IMR-90 (cell line): ENCODE measurements around the gene PPP1R16B. TPM values are rescaled to one million over a fixed set of nuclear protein-coding genes. Genes with fewer than 3 reads are reported as not detected.

ENCODE experiments used
- ATAC-seq: fragments of 200-7000 bp; cut with Tn5 transposase; 2 replicates; pipeline ENCODE4 v1.9.1; 2020; ENCODE audit warnings: low read depth, mild to moderate bottlenecking, moderate library complexity
- BruUV-seq: library from RNA; stranded (reverse); fragments of 400-500 nt; replicated peaks from 2 replicates; lab custom pipeline; 2021; lab: Mats Ljungman, UMichigan
- CTCF ChIA-PET: fragments of 300-600 bp; formaldehyde crosslinking; extraction: SDS; loops from one replicate; lab custom pipeline; 2021; ENCODE audit warnings: antibody characterized with exemption; lab: Yijun Ruan, JAX
- POLR2A ChIA-PET: fragments of 300-600 bp; sonication (Branson Sonifier 250); formaldehyde crosslinking; loops from one replicate; lab custom pipeline; 2022; ENCODE audit warnings: antibody characterized with exemption; ENCODE audit not compliant: unreplicated experiment; lab: Charles Lee
- DNase-seq: peaks from one replicate; pipeline ENCODE4 v3.0.0; 2013
- H2AFZ ChIP-seq: replicated peaks from 2 replicates; pipeline ENCODE3; 2013; ENCODE audit warnings: low read length, mild to moderate bottlenecking; ENCODE audit not compliant: poor library complexity
- H2AK5ac ChIP-seq: 2 replicates; pipeline ENCODE4 v1.6.1; 2013; ENCODE audit warnings: low read depth, low read length, inconsistent platforms
- H2AK9ac ChIP-seq: replicated peaks from 2 replicates; pipeline ENCODE3; 2013; ENCODE audit warnings: mild to moderate bottlenecking, low read depth, low read length, moderate library complexity; ENCODE audit not compliant: poor library complexity
- H2BK120ac ChIP-seq: 2 replicates; pipeline ENCODE4 v1.6.1; 2013; ENCODE audit warnings: low read depth, low read length, inconsistent platforms
- H2BK15ac ChIP-seq: 3 replicates; pipeline ENCODE4 v1.6.1; 2013; ENCODE audit warnings: low read depth, low read length, inconsistent platforms
- H2BK20ac ChIP-seq: 2 replicates; pipeline ENCODE4 v1.6.1; 2013; ENCODE audit warnings: low read depth, mild to moderate bottlenecking, inconsistent platforms, low read length, moderate library complexity
- H2BK5ac ChIP-seq: 2 replicates; pipeline ENCODE4 v1.6.1; 2013; ENCODE audit warnings: mild to moderate bottlenecking, low read depth, low read length, inconsistent platforms; ENCODE audit not compliant: poor library complexity, severe bottlenecking
- H3K14ac ChIP-seq: replicated peaks from 2 replicates; pipeline ENCODE4 v1.6.1; 2013; ENCODE audit warnings: low read depth, low read length, inconsistent platforms
- H3K18ac ChIP-seq: 2 replicates; pipeline ENCODE4 v1.6.1; 2013; ENCODE audit warnings: low read depth, low read length, control low read depth
- H3K23ac ChIP-seq: 2 replicates; pipeline ENCODE4 v1.6.1; 2013; ENCODE audit warnings: low read depth, low read length, inconsistent platforms
- H3K27ac ChIP-seq: 2 replicates; pipeline ENCODE4 v1.5.1; 2013; ENCODE audit warnings: mild to moderate bottlenecking, control low read depth, low read length; ENCODE audit not compliant: insufficient read depth
- H3K27me3 ChIP-seq: 2 replicates; pipeline ENCODE4 v1.6.1; 2013; ENCODE audit warnings: low read length; ENCODE audit not compliant: control insufficient read depth, insufficient read depth
- H3K36me3 ChIP-seq: 2 replicates; pipeline ENCODE4 v1.6.1; 2013; ENCODE audit warnings: low read length, mixed read lengths; ENCODE audit not compliant: control insufficient read depth, insufficient read depth
- H3K4ac ChIP-seq: 2 replicates; pipeline ENCODE4 v1.6.1; 2013; ENCODE audit warnings: low read depth, low read length, inconsistent platforms
- H3K4me1 ChIP-seq: 2 replicates; pipeline ENCODE4 v1.6.1; 2013; ENCODE audit warnings: low read length, mixed read lengths; ENCODE audit not compliant: control insufficient read depth, insufficient read depth
- H3K4me2 ChIP-seq: 2 replicates; pipeline ENCODE4 v1.6.1; 2013; ENCODE audit warnings: low read depth, mild to moderate bottlenecking, control low read depth, low read length, moderate library complexity
- H3K4me3 ChIP-seq: 2 replicates; pipeline ENCODE4 v1.5.1; 2013; ENCODE audit warnings: low read depth, mild to moderate bottlenecking, control low read depth, low read length, moderate library complexity; ENCODE audit not compliant: insufficient read depth
- H3K56ac ChIP-seq: 2 replicates; pipeline ENCODE4 v1.6.1; 2013; ENCODE audit warnings: low read length, inconsistent platforms; ENCODE audit not compliant: insufficient read depth; ENCODE audit errors: extremely low read depth
- H3K79me1 ChIP-seq, 2 experiments: 2 replicates each; pipeline ENCODE4 v1.6.1; 2013; ENCODE audit warnings: low read length in 2 of 2, inconsistent platforms in 1 of 2, low read depth in 1 of 2
- H3K9ac ChIP-seq: 2 replicates; pipeline ENCODE4 v1.6.1; 2013; ENCODE audit warnings: low read depth, low read length, control low read depth
- H3K9me1 ChIP-seq: 2 replicates; pipeline ENCODE4 v1.6.1; 2013; ENCODE audit warnings: low read length, inconsistent platforms; ENCODE audit not compliant: insufficient read depth
- H3K9me3 ChIP-seq: 2 replicates; pipeline ENCODE4 v1.6.1; 2013; ENCODE audit warnings: low read length; ENCODE audit not compliant: control insufficient read depth, insufficient read depth
- H4K20me1 ChIP-seq: 2 replicates; pipeline ENCODE4 v1.6.1; 2013; ENCODE audit warnings: low read length, inconsistent platforms; ENCODE audit not compliant: insufficient read depth
- H4K5ac ChIP-seq: 2 replicates; pipeline ENCODE4 v1.6.1; 2013; ENCODE audit warnings: mild to moderate bottlenecking, low read depth, low read length, control low read depth
- H4K8ac ChIP-seq, 2 experiments: 2 replicates each; pipeline ENCODE4 v1.6.1; 2013; ENCODE audit warnings: low read depth in 2 of 2, low read length in 2 of 2, control low read depth in 1 of 2, inconsistent platforms in 1 of 2
- H4K91ac ChIP-seq: 2 replicates; pipeline ENCODE4 v1.6.1; 2013; ENCODE audit warnings: low read depth, low read length, inconsistent platforms; ENCODE audit not compliant: insufficient read depth
- CEBPB ChIP-seq: IDR thresholded peaks from 2 replicates; pipeline ENCODE4 v1.6.1; 2012; ENCODE audit warnings: low read depth, low read length, improper control_type of control experiment
- MAFK ChIP-seq: IDR thresholded peaks from 2 replicates; pipeline ENCODE4 v1.6.1; 2012; ENCODE audit warnings: low read depth, low read length, improper control_type of control experiment
- MAZ ChIP-seq: IDR thresholded peaks from 2 replicates; pipeline ENCODE4 v1.6.1; 2012; ENCODE audit warnings: low read depth, mild to moderate bottlenecking, low read length, improper control_type of control experiment, moderate library complexity, borderline replicate concordance
- MXI1 ChIP-seq: IDR thresholded peaks from 2 replicates; pipeline ENCODE4 v1.6.1; 2012; ENCODE audit warnings: low read depth, mild to moderate bottlenecking, low read length, moderate library complexity, borderline replicate concordance
- NFE2L2 ChIP-seq: fragments of 150-350 bp; IDR thresholded peaks from 2 replicates; pipeline ENCODE4 v1.6.1; 2016; ENCODE audit warnings: low read depth, mild to moderate bottlenecking, low read length
- POLR2A ChIP-seq: IDR thresholded peaks from 2 replicates; pipeline ENCODE4 v1.6.1; 2012; ENCODE audit warnings: mild to moderate bottlenecking, low read depth, low read length
- RFX5 ChIP-seq: IDR thresholded peaks from 2 replicates; pipeline ENCODE4 v1.8.0; 2012; ENCODE audit warnings: low read depth, mild to moderate bottlenecking, low read length, moderate library complexity
- SMC3 ChIP-seq: fragments of 150-350 bp; IDR thresholded peaks from 2 replicates; pipeline ENCODE4 v1.6.1; 2016; ENCODE audit warnings: low read depth, mild to moderate bottlenecking, antibody characterized with exemption, low read length, moderate library complexity
- WGBS, 2 experiments: methylation state at CpG; one replicate each; pipeline versions ENCODE4 v1.1.5 to v1.1.7; 2013; ENCODE audit warnings: missing lambda C conversion rate in 2 of 2; ENCODE audit not compliant: insufficient read length in 1 of 2; ENCODE audit errors: extremely low coverage in 2 of 2; 5-methylcytosine and 5-hydroxymethylcytosine counted together
- dilution Hi-C: fragments of 300-500 bp; cut with HindIII; formaldehyde crosslinking; loops from one replicate; pipeline ENCODE4 v1.14.3; 2018; ENCODE audit warnings: low sequenced_read_pairs; ENCODE audit not compliant: unreplicated experiment
- in situ Hi-C: fragments of 300-500 bp; cut with MboI; formaldehyde crosslinking; loops from 3 replicates; pipeline ENCODE4 v1.14.3; 2019; ENCODE audit warnings: low sequenced_read_pairs, inconsistent platforms, mixed read lengths
- intact Hi-C: fragments of 100-400 bp; cut with micrococcal nuclease; formaldehyde crosslinking; loops from 2 replicates; pipeline ENCODE4 v1.10.0; 2022
- polyA plus RNA-seq, 3 experiments: library from polyadenylated mRNA; depleted of rRNA; stranded (reverse); fragments of >200 nt; gene quantifications; 2 replicates each; pipeline ENCODE4 v1.2.3, GENCODE V29; 2012; ENCODE audit warnings: low replicate concordance in 1 of 3
- total RNA-seq: library from RNA; depleted of rRNA; stranded (reverse); fragments of >200 nt; gene quantifications from 2 replicates; pipeline ENCODE4 v1.2.3, GENCODE V29; 2012
- TF ChIP-seq, protein P1 (sequence below): conservative IDR thresholded peaks from 2 replicates; pipeline ENCODE4 v1.5.1; 2012; ENCODE audit warnings: mild to moderate bottlenecking, low read depth, low read length, improper control_type of control experiment
- TF ChIP-seq, protein P2 (sequence below): fragments of 150-350 bp; IDR thresholded peaks from 2 replicates; pipeline ENCODE4 v1.6.1; 2016; ENCODE audit warnings: low read depth, mild to moderate bottlenecking, low read length, moderate library complexity, borderline replicate concordance

The PPP1R16B gene
- total and polyA plus RNA-seq, 2 of the 4 experiments (the other 2 are of a cell fraction), result not detected

GRCh38 chr20:38882600-38882999, 77.1 kb downstream of the PPP1R16B start:
- TF ChIP-seq SMC3, result no peak
- TF ChIP-seq, protein P1, sequence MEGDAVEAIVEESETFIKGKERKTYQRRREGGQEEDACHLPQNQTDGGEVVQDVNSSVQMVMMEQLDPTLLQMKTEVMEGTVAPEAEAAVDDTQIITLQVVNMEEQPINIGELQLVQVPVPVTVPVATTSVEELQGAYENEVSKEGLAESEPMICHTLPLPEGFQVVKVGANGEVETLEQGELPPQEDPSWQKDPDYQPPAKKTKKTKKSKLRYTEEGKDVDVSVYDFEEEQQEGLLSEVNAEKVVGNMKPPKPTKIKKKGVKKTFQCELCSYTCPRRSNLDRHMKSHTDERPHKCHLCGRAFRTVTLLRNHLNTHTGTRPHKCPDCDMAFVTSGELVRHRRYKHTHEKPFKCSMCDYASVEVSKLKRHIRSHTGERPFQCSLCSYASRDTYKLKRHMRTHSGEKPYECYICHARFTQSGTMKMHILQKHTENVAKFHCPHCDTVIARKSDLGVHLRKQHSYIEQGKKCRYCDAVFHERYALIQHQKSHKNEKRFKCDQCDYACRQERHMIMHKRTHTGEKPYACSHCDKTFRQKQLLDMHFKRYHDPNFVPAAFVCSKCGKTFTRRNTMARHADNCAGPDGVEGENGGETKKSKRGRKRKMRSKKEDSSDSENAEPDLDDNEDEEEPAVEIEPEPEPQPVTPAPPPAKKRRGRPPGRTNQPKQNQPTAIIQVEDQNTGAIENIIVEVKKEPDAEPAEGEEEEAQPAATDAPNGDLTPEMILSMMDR, result no peak
- no peak for TF ChIP-seq POLR2A
- TF ChIP-seq NFE2L2, result no peak
- TF ChIP-seq, protein P2, sequence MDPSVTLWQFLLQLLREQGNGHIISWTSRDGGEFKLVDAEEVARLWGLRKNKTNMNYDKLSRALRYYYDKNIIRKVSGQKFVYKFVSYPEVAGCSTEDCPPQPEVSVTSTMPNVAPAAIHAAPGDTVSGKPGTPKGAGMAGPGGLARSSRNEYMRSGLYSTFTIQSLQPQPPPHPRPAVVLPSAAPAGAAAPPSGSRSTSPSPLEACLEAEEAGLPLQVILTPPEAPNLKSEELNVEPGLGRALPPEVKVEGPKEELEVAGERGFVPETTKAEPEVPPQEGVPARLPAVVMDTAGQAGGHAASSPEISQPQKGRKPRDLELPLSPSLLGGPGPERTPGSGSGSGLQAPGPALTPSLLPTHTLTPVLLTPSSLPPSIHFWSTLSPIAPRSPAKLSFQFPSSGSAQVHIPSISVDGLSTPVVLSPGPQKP, result no peak
- TF ChIP-seq MAZ, result no peak
- TF ChIP-seq CEBPB, result no peak
- no peak for TF ChIP-seq MAFK
- no peak for TF ChIP-seq MXI1
- TF ChIP-seq RFX5, result no peak
- no peak overlapping the region for H2BK20ac ChIP-seq
- no peak overlapping the region for H2AFZ ChIP-seq
- no peak overlapping the region for H3K56ac ChIP-seq
- intact Hi-C loops, result no loop called here
- no TSS peak for BruUV-seq
- no peak overlapping the region for H3K18ac ChIP-seq
- H3K23ac ChIP-seq, result no peak overlapping the region
- H2BK15ac ChIP-seq, result no peak overlapping the region
- H2BK5ac ChIP-seq, result no peak overlapping the region
- no peak overlapping the region for H2BK120ac ChIP-seq
- dilution Hi-C loops, result no loop called here
- no peak overlapping the region for H3K4me3 ChIP-seq
- in situ Hi-C loops, result no loop called here
- ATAC-seq (no peak), DNase-seq (no peak)
- H4K8ac ChIP-seq, result no peak overlapping the region
- no peaks in the 10 kb centered on the region for H3K79me1 ChIP-seq
- H3K27ac ChIP-seq, result no peak overlapping the region
- H3K4ac ChIP-seq, result no peak overlapping the region
- ChIA-PET CTCF (no interaction called here), POLR2A (no interaction called here)
- H3K14ac ChIP-seq, result no peak overlapping the region
- H2AK9ac ChIP-seq, result no peak overlapping the region
- H3K9me3 ChIP-seq, result no peaks in the 10 kb centered on the region
- no peak overlapping the region for H2AK5ac ChIP-seq
- peaks cover 12% of the 10 kb centered on the region for H3K27me3 ChIP-seq
- H3K4me1 ChIP-seq, result no peaks in the 10 kb centered on the region
- no peak overlapping the region for H4K91ac ChIP-seq
- H4K20me1 ChIP-seq, result no peaks in the 10 kb centered on the region; the same call in 1 of the 2 replicates
- no peak overlapping the region for H3K9ac ChIP-seq
- 89% methylated on average over 1 of the region's 2 CpGs; no CpG with 5 or more reads in 1 of the 2 experiments for WGBS, 2 experiments
- H3K36me3 ChIP-seq, result no peaks in the 10 kb centered on the region
- H3K4me2 ChIP-seq, result no peak overlapping the region
- no peaks in the 10 kb centered on the region for H3K9me1 ChIP-seq
- H4K5ac ChIP-seq, result no peak overlapping the region
